ENCODE measurements around the gene DCST1.

Gene DCST1

GRCh38 chr1:155014709-155015508, 18.7 kb upstream of the DCST1 start:
- DNase-seq (ENCODE audit: low read depth): no peak

DNA sequence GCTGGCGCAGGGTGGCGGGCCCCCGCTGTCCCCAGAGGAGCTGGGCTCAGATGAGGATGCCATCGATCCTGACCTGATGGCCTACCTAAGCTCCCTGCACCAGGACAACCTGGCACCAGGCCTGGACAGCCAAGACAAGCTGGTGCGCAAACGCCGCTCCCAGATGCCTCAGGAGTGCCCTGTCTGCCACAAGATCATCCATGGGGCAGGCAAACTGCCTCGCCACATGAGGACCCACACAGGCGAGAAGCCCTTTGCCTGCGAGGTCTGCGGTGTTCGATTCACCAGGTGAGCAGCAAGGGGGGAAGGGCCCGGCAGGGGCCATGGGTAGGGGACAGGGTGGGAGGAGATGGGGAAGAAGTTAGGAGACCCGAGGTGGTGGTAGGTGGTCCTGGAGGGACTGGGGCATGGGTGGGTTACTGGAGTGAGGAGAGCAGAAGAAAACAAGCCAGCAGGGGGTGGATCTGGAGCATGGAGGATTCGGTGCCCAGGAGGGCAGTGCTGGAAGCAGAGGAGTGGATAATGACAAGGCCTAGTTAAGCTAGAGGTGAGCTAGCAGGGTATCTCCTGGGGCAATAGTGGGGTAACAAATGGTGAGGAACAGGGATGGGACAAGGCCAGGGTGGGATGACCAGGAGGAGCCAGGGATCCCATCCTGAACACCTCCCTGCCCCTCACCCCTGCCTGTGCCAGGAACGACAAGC, 17.9 kb upstream of the DCST1 start:
- DNase-seq (ENCODE audit: low read depth): no peak

- DNase-seq (ENCODE audit: low read depth): no peak
Measured at GRCh38 chr1:155016231-155016831, 17.3 kb upstream of the DCST1 start.

DNA sequence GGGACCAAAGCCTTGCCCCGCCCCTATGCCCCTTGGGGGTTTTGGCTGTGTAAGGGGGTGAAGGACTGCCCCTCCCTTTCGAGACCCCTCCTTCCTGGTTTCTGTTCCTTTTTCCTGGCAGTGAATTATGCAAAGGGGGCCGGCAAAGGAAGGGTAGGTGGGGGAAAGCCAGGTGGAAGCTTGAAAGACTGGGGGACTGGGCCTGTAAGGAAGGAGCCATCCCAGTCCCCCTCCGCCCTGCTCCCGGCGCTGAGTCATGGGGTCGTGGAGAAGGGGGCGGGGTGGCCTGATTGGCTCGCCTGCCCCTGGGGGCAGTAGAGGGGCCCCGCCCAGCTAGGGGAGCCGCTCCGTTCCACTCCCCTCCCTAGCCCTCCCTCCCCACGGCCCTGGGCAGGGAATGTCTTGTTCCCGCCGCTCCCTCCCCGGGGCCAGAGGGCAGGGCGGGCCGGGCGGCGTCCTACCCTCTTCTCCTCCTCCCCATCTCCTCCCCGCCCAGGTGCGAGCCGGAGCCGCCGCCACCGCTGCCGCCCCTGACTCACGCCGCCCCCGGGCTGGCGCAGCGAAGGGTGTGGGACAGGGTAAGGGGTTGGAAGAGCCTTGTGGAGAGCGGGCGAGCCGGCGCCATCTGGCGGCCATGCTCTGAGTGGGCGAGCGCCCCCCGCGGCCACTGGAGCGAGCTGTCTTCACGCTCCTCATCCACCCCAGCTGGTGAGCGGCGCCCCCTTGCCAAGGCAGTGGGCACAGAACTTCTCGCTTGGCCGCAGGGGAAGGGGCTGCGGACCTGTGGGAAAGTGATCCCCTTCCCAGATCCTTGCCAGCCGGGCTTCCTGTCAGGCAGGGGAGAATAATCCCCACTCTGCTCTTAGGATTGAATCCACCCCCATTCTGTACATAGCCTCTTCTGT, 16.3 kb upstream of the DCST1 start:
- DNase-seq (ENCODE audit: low read depth): no peak

DNA sequence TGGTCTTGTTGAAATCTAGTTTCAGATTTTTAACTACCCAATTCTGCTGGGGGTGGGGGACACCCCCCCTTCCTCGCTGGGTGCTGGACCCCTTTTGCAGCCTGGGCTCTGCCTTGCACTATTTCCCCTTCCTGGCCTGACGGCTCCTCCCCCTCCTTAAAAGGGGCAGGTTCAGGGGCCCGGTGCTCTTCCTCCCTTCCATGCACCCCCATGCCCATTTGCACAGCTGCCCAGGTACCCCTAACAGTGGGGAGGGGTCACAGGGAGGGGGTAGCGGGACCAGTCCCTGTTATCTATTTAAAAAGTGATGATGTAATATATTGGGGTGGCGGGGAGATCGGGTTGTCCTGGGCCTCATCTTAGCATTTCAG, 15.7 kb upstream of the DCST1 start:
- DNase-seq (ENCODE audit: low read depth): no peak

DNA sequence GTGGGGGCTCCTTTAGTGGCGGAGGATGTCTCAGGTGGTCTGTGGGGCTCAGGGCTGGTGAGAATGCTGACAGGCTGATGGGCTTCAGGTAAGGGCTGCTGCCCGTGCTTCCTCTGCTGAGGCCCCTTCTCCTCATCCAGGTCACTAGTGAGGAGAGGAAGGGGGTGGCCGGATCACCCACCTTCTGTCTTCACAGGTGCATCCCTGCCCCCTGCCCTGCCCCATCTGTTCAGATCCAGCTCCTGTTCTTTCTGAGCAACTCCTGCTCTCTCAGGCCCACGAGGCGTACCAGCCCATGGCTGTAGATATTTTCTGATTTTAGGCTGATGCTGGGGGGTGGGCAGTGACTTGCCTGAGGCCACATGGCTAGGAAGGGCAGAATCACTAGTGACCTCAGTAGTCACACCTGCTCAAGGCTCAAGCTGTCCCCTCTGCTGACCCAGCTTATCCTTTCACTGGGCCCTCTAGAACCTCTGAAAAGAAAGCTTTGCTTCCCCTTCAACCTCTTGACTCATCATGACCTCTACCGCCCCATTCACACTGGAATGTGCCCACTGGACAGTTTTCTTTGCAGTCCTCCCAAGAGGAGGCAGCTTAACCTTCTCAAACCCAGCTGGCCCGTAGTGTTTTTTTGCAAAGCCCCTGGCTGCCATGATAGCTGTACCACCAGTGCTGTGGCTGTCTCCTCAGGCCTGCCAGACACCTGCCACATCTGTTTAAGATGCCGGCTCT, 14.8 kb upstream of the DCST1 start:
- DNase-seq (ENCODE audit: low read depth): no peak

- no peak for DNase-seq (ENCODE audit: low read depth)
Measured at GRCh38 chr1:155019377-155020245, 14.0 kb upstream of the DCST1 start.

DNA sequence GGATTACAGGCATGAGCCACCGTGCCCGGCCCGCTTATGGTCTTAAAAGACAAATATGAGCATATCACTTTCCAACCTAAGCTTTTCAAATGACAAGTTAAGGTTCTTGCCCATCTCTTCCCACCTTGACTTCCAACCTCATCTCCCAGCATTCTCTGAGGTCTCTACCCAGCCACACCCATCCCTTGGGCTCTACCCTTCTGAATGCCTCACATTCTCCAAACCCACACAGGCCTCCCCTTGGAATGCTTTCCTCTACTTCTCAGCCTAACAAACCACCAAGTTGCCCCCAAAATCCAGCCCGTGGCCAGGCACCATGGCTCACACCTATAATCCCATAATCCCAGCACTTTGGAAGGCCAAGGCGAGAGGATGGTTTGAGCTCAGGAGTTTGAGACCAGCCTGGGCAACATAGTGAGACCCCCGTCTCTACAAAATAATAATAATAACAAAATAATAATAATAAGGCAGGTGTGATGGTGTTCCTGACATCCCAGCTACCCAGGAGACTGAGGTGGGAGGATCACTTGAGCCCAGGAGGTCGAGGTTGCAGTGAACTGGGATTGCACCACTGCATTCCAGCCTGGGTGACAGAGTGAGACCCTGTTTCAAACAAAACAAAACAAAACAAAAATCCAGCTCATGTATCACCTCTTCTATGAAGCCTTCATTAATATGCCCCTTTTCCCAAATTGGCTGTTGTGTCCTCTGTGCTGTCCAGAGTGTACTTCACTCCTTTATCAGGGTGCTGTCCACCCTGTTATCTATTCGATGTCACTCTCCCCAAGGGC, 11.3 kb upstream of the DCST1 start:
- DNase-seq (ENCODE audit: low read depth): no peak

DNA sequence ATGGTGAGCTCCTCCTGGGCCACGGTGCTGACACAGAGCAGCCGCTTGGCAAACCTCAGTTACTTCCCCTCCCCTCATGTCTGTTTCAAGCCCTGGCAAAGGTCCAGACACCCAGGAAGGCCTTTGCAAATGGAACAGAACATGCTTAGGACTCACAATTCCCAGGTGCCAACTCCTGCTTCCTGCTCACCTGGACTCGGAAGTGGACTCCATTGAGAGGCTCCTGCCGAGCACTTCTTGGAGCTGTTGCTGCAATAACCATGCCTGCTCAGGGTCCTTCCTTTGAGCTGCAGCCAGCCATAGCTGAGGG, 10.7 kb upstream of the DCST1 start:
- no peak for DNase-seq (ENCODE audit: low read depth)

DNA sequence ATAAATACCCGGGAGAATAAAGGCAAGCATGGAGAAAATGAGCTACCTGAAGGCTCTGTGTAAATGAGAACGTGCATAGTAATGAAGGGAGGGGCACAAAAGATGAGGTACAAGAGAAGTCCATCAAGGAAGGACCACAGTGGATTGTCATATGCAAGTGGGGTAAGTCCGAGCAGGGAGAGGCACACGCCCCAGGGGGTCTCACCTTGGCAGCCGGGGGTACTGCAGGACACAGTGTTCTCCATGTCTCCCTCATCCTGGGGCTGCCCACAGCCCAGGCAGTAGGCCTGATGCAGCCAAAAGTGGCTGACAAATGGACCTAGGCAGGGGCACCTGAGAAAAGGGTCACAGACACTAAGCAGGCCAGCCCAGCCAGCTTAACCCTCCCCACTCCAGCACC, 10.0 kb upstream of the DCST1 start:
- DNase-seq (ENCODE audit: low read depth): no peak

GRCh38 chr1:155024315-155024714, 9.3 kb upstream of the DCST1 start:
- DNase-seq (ENCODE audit: low read depth): no peak

- no peak for DNase-seq (ENCODE audit: low read depth)
Measured at GRCh38 chr1:155026154-155026553, 7.5 kb upstream of the DCST1 start.

- DNase-seq (ENCODE audit: low read depth): no peak
Measured at GRCh38 chr1:155026588-155026987, 7.0 kb upstream of the DCST1 start.

DNA sequence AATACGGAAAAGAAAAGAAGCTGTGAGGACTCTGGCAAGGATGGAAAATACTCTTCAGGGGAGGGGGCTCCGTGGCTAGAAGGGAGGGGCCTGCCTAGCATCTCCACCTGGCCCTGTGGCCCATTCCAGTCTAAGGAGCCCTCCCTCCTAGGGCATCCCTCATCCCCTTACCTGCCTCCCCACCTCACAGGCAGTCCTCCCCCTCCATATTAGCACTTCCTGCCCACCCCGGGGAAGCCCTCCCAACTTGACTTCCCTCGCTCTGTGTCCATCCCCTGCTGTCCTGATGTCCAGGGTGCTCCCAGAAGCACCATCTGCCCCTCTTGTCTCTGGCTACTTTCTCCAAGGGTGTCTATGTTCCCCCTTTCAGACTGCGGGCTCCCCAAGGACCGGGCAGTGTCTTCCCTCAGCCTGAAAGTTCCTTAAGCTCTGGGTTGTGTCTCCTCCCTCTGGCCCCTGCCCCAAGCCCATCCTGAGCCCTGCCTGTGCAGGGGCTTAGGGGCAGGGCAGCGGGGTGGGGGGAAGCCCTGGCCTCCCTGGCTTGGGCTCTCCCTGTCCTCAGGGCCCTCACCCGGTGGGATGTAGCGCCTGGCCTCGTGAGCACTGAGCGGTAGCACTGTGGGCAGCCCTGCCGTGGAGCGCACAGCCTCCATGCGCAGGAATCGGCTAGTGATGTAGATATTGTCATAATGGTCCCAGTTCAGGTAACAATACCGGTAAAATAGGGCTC, 3.9 kb upstream of the DCST1 start:
- DNase-seq (ENCODE audit: low read depth): no peak

GRCh38 chr1:155030243-155030795, 3.3 kb upstream of the DCST1 start:
- DNase-seq (ENCODE audit: low read depth): no peak

DNA sequence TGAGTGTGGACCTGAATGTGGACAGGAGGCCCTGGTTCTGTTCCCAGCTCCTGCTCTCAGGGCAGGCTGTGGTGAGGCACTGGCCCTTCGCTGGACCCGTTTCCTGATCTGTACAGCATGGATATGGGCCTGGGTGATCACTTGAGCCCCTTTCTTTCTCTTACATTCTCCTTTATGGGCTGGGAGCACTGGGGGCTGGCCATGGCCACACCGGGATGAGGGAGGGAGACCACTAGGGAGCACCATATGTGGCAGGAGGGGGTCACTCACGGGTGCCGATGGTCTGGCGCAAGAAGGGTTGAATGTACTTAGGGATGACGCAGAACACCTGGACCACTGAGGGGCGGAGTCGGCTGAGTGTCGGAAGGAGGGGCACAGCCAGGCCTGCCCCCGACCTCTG, 2.7 kb upstream of the DCST1 start:
- no peak for DNase-seq (ENCODE audit: low read depth)

- no peak for DNase-seq (ENCODE audit: low read depth)
Measured at GRCh38 chr1:155032886-155033285, 738 bp upstream of the DCST1 start.

DNA sequence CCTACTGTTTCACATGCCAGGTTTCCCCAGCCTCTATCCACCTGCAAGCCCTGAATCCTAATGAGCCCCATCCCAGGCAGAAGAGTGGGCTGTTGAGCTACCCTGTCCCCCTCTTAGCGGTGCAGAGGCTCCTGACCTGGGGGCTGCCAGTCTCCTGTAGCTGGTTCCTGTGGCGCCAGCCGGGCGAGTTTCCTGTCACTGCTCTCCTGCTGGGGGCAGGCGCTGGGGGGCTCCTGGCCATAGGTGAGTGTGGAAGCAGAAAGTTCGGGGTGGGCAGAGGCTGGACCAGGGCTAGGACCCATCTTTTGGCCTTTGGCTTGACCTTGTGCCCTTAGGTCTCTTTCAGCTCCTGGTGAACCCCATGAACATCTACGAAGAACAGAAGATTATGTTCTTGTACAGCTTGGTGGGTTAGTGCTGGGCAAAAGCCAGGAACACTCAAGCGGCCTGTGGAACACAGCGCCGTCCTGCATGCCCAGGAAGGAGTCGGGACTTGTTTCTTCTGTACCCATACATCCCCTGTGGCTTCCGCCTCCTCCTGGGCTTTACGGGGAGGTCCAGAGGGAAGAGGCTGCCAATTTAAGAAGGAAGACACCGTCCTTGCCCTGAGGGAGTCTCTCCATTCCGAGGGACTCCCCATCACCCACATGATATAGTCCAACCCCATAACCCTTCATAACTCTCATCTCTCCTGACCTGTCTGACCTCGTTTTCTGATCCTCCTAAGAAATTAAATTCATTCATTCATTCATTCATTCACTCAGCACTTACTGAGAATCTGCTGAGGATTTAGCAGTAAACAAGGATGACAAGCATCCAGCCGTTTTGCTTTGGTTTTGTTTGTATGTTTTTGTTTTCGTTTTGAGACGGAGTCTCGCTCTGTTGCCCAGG, 939 bp downstream of the DCST1 start:
- no peak for DNase-seq (ENCODE audit: low read depth)
